Prostate gland (tissue), 2 donors: ENCODE measurements around the gene IMPG1.

ENCODE experiments used
- POLR2A ChIP-seq: fragments of 450-650 bp; IDR thresholded peaks from one replicate; pipeline ENCODE4 v1.6.1; 2016; ENCODE audit warnings: antibody characterized with exemption, mild to moderate bottlenecking
- POLR2AphosphoS5 ChIP-seq: sonication (generic); formaldehyde crosslinking; IDR thresholded peaks from one replicate; pipeline ENCODE4 v1.6.1; 2017; ENCODE audit warnings: antibody characterized with exemption
- TF ChIP-seq, protein P1 (sequence below), 4 experiments: fragments of 200-600 bp in 2 of 4; fragments of 450-650 bp in 2 of 4; sonication (generic) in 2 of 4; IDR thresholded peaks; 1 replicate in 3 of 4; 2 replicates in 1 of 4; pipeline ENCODE4 v1.5.1; 2016 to 2019; ENCODE audit warnings: antibody characterized with exemption in 4 of 4, mild to moderate bottlenecking in 2 of 4, moderate library complexity in 2 of 4

DNA sequence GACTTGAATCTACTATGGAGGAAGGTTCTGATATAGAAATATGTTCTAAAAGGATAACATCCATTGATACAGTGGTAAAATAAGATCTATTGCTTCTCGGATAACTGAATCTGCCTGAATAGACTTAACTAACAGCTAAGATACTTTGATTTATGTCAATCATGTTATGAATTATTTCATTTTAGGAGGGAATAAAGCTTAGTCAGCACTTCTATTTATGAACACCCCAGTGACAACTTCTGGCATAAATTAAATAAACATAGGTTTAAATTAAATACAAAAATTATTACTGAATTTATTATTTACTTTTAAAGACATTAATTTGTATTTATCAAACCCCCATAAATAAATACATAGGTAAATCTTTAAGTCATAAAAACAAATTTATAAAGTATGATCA lies 69.3 kb downstream of the IMPG1 start:
- TF ChIP-seq POLR2A (no peak), POLR2AphosphoS5 (no peak)
- TF ChIP-seq, protein P1, sequence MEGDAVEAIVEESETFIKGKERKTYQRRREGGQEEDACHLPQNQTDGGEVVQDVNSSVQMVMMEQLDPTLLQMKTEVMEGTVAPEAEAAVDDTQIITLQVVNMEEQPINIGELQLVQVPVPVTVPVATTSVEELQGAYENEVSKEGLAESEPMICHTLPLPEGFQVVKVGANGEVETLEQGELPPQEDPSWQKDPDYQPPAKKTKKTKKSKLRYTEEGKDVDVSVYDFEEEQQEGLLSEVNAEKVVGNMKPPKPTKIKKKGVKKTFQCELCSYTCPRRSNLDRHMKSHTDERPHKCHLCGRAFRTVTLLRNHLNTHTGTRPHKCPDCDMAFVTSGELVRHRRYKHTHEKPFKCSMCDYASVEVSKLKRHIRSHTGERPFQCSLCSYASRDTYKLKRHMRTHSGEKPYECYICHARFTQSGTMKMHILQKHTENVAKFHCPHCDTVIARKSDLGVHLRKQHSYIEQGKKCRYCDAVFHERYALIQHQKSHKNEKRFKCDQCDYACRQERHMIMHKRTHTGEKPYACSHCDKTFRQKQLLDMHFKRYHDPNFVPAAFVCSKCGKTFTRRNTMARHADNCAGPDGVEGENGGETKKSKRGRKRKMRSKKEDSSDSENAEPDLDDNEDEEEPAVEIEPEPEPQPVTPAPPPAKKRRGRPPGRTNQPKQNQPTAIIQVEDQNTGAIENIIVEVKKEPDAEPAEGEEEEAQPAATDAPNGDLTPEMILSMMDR (IDR thresholded peaks at IDR 0.05): no peak
